ENCODE data around the gene TMEM179.

DNA sequence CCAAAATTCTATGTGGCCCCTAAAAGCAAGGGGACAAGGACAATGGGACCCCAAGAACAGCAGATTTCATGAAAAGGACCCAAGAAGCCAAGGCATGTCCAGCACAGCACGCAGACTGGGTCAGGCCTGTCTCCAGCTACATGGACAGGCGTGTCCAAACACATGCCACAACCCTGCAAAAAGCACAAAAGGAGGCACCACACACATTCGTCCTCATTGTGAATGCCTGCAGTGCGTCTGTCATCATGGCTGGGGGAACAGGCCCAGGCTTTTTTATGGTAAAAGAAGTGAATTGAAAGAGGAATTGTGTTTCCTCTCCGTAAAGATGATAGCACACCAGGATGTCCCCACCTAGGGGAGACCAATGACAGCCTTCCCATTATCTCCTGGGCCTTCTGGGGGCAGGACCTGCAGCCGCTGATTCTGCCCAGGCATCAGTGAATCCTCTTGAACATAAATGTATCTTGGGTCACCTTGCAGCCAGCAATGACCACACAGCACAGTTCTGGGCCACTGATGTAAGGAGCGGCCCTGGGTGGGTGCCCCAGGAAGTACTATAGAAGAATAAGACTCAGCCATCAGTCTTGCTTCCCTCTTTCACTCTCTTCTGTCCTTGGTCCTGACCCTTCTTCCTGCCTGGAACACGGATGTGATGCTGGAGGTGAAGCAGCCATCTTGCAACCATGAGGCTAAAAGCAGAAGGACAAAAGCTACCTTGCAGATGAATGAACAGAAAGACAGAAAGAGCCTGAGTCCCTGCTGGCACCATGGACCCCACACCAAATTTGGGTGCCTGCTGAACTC is 54.8 kb downstream of the TMEM179 start:
- no peak for TF ChIP-seq EZH2 (IDR thresholded peaks at IDR 0.05; ENCODE audit: insufficient read depth, poor library complexity, severe bottlenecking)
- TF ChIP-seq EZH2phosphoT487 (IDR thresholded peaks at IDR 0.05; ENCODE audit: insufficient read depth, low read depth), result no peak

All from GM23248 (cell line).